Measurements from ENCODE around the gene ASB6. TPM values are rescaled to one million over a fixed set of nuclear protein-coding genes. Genes with fewer than 3 reads are reported as not detected.
"Not testable (repeated sequence)": the region's sequence is repeated elsewhere in the genome, so short reads cannot be mapped to it uniquely, and the experiment has no call there.

ASB6 gene
- total RNA-seq, 1 experiment from 2014 or later, result 17.4 TPM

DNA sequence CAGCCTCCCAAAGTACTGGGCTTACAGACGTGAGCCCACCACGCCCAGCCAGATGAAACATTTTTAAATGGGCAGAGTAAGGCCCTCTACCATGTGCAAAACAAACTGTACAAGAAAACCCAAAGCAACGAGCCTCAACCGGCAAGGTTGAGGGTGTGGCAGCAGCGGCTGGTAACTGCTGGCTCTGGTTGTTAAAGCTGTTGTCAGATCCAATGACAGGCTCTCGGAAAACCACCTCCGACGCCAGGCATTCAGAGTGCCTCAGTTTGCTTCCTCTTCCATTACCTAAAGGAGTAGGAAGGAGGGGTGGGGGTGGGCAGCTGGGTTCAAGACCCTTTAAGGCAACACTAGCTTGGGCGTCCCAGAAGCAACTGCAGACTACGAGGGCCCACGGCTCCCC is 2.4 kb upstream of the ASB6 start:
- no peak for DNase-seq (ENCODE audit: low read depth)

DNA sequence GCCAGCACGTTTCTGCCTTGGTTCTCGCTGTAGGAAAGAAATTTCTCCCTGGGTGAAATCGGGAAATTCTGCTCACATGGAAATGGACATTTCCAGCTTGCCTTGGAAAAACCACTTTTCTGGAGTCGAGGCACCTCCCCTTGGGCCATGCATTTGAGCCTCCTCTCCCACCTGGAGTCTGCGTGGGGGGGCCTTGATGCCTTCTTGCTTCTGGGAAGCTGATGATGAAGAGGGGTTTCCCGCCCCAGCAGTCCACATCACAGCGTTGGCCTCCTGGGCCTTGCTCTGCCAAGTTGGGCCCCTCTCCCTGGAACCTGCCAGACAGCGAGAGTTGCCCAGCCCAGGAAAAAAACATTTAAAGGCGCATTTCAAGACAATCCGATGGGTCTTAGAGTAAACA is 1.8 kb upstream of the ASB6 start:
- no peak for DNase-seq (ENCODE audit: low read depth)

DNA sequence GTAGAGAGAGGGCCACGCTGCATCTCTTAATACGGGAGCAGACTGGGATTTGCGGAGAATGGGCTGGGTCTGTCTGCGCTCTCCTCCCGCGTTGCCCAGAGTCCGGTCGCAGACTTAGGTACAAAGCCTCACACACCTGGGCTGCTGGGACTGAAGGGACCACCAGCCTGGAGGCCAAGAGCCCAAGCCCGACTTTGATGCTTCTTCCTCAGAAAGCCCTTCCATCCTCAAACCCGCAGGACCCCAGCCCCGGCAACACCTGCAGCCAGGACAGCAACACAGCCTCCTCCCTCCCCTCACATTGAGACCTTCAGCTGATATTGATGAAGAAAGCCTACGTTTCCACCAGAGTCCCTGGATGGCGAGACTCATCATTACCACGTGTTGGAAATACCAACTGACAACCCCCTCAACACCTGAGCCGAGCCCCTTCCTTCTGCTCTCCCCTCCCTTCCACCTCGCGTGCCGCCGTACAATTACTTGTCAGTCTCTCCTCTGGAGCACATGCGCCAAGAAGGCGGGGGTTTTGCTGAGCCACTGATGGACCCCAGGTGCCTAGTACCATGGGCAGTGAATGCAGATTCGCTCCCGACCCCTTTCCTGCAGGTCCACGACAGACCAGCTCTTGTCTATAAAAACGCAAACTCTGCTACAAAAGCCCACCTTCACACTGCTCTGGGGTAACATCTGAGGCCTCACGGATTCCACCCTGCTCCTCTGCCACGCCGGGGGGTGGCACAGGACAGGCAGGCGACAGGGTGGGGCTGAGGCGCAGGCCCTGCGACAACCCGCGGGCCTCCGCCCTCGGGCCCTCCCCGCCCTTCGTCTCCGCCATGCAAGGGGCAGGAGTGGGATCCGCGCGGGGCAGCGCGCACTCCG is 841 bp downstream of the ASB6 start:
- no peak for DNase-seq (ENCODE audit: low read depth)

DNA sequence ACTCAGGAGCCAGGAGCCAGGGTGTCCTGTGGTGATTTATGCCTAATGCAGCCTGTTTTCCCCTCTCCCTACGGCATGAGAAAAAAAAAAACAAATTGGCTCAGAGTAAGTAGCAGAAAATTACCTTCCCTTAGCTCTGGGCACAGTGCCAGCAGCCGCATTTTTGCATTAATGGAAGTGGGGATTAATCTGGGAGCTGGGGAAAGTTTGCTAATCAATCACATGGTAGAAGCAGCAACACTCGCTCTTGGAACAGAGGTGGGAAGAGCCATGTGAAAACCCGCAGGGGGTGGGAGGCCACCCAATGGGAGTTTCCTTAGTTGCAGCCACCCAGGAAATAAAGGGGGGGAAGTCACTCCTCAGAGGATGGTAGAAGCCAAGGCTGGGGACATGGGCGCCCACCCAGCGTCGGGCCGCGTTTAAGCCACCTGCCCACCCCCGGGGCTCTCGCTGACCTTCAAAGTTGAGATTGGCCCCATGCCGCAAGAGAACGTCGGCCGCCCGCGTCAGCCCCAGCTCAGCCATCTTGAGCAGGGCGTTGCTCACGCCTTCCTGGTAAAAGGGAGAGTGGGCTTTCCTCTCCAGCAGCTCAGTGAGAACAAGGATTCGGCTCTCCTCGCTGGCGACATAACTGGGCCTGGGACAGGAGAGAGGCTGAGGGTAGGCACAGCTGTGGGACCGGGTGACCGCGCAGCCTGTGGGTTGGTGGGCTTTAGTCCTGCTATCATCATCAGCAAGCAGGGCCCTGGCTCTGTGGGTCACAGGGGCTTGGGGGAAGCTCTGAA is 1.7 kb downstream of the ASB6 start:
- DNase-seq (ENCODE audit: low read depth), result peak; percentile 62

DNA sequence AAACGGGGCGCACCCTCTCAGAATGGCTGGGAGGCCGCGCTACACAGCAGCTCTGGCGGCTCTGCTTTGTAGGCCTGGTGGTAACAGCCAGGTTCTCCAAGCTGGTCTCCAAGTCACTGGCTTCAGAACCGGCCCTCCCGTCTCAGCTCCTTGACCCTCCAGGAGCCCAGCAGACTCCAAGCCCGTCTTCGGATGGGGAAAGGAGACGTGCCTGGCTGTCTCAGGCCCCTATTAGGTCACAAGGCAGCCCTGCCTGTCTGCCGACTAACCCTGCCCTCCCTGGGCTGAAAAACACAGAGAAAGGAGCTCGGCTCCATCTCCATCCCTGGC is 2.2 kb downstream of the ASB6 start:
- DNase-seq (ENCODE audit: low read depth), result no peak

DNA sequence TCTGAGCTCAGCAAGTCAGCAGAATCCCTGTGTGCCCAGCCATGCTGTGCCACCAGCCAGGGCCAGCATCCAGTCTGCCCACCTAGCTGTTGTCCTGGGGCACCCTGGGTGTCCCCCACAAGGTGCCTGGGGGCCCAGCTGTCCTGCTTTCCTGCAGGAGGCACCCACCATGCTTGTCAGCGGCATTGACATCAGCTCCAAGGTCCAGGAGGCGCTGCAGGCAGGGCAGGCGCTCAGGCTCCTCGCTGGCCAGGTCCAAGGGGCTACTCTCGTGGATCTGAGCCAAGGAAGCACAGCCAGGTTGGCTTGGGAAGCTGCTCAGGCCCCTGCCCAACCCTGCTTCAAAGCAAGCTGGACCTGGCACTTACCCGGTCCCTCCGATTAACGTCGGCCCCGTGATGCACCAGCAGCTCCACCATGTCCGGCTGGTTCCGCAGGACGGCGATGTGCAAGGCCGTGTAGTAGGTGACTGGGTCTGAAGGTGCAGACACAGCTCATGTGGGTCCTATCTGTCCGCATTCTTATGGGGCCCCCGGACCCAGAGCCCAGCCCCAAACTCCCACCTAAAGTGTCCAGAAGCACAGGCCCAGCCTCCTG is 2.8 kb downstream of the ASB6 start:
- DNase-seq (ENCODE audit: low read depth), result no peak

DNA sequence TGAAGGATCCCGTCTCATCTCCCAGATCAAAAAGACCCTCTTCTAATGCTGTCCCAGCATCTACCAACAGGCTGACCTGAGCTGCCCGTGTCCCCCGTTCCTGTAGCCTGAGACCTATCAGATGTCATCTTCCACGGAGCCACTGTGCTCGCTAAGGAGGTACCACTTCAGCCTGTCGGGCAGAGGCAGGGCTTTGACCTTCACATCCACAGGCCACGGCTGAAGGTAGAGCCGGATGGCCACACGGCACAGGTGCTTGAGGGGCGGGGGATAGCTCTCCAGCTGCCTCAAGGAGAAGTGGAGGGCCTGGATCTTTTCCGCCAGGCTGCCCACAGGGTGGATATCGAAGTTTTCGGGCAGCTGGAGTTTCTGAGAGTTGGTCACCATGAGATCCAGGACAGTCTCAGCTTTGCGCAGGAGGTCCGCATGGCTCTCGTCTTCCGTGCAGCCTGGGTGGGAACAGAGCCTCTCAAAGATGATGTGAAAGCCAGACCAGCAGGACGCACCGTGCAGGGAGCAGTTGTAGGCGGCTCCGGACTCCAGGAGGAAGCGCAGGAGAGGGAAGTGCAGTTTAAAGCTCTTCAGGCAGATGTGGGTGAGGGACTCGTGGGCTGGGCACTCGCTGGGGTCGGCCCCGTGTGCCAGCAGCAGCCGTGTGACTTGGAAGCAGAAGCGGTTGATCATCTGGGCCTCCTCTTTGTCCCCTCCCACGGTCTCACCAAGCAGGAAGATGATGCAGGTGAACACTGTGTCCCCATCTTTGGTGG is 4.1 kb downstream of the ASB6 start:
- DNase-seq (ENCODE audit: low read depth), result no peak

DNA sequence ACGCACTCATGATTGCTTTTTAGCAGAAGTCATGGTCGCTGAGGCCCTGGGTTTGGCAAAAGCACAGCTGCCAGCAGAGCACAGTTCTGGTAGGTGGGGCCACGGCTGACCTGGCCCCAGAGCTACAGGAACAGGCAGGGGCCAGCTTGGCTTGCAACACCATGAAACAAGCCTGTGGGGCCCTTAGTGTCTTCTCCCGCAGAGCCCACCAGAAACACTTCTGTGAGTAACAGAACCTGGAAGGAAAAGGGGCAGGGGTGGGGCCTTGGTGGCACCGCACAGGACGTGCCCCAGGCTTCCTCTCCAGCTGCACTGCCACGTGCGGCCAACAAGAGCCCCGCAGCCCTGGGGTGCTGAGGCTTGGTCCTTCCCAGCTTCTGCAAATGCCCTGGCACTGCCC is 4.8 kb downstream of the ASB6 start:
- DNase-seq (ENCODE audit: low read depth), result no peak

DNA sequence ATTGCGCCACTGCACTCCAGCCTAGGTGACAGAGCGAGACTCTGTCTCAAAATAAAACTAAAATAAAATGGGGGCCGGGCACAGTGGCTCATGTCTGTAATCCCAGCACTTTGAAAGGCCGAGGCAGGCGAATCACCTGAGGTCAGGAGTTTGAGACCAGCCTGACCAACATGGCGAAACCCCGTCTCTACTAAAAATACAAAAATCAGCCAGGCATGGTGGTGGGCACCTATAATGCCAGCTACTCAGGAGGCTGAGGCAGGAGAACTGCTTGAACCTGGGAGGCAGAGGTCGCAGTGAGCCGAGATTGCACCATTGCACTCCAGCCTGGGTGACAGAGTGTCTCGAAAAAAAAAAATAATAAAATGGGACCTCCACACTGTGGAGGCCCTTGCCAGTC is 5.6 kb downstream of the ASB6 start:
- not testable (repeated sequence) for DNase-seq (ENCODE audit: low read depth)

DNA sequence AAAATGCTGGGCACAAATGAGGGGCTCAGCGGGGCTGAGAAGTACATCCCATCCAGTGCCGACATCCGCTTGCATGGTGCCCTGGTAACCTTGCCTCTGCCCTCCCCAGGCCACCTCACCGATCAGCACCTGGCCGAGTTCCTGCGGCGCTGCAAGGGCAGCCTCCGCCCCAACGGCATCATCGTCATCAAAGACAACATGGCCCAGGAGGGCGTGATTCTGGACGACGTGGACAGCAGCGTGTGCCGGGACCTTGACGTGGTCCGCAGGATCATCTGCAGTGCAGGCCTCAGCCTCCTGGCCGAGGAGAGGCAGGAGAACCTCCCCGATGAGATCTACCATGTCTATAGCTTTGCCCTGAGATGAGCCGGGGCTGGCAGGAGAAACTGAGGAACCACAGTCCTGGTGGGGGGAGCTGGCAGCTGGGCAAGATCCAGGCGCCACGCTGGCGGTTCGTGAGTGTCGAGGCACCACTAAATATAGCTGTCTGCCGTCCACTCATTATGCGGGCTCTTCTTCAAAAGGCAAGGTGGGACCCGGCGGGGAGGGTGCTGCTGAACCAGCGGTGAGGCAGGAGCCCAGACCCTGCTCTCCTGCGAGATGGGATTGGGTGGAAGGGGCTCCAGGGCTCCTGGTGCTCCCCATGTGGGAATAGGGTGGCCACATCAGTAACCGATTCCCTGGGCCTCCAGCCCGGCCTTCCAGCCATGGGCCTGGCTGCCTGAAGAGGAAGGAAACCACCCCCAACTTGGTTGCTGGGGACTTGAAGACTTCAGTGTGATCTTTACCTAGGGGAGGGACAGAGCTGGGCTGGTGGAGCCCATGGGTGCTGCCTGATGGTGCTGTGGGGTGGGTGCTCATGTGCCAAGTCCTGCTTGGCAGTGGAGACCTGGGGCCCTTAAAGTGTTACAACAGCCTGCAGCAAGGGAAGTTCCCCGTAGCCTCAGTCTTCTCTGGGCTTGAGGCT is 6.6 kb downstream of the ASB6 start:
- DNase-seq (ENCODE audit: low read depth), result no peak

DNA sequence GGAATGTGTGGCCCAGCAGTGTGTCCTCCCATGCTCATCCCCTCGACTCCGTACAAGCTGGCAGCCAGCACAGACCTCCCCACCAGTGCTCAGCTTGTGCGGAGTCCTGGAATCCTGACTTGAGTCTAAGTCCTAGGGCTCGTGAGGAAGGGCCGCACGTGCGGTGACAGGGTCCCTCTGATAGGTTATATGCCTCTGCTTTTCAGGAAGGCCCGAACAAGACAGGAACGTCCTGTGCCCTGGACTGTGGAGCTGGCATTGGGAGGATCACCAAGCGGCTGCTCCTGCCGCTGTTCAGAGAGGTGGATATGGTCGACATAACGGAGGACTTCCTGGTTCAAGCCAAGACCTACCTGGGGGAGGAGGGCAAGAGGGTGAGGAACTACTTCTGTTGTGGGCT is 8.1 kb downstream of the ASB6 start:
- DNase-seq (ENCODE audit: low read depth), result no peak

DNA sequence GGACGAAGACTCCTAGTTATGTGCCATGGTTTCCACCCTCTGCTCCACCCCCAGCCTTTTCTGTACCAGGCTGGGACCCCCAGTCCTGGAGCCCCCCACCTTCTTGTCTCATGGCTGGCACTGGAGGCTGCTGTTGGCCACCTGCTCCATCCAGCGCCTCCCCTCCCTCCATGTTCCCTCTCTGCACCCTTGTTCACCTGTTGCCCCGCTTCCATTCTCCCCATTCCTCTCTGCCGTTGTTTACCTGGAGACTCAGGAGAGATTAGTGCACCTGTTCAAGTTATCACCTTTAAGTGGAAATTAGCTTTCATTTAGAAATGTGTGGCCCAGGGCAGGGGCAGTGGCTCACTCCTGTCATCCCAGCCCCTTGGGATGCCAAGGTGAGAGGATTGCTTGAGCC is 8.7 kb downstream of the ASB6 start:
- no peak for DNase-seq (ENCODE audit: low read depth)

DNA sequence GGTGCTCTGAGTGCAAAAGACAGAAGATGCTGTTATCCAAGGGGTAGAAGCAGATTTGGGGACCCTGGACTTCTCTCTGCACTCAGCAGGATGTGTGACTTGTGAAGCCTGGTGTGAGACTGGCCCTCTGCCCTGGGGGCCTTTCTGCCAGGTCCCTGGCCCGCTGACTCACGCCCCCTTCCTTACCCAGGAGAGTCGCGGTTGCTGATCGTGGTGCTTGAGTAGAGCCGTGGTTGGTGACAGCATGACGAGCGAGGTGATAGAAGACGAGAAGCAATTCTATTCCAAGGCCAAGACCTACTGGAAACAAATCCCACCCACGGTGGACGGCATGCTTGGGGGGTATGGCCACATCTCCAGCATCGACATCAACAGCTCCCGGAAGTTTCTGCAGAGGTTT is 9.5 kb downstream of the ASB6 start:
- peak; percentile 69 for DNase-seq (ENCODE audit: low read depth)

DNA sequence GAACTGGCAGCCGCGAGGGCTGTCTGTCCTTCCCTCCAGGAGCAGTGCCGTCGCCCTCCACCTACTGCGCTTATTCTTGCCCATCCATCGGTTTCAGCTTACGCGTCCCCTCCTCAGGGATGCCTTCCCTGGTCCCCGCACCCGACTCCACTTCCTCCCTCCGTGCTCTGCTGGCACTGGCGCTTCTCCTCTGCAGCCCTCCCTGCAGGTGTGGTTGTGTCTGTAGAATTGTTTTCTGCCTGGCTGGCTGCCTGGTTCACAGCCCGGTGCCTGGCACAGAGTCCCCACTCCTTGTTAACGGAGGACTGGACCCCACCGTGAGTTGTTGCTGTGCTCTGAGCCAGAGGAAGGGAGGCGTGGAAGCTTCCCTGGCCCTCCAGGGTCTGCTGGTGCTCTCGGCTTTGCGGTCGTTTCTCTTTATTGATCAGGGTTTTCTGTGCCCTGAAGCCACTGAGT is 10.2 kb downstream of the ASB6 start:
- DNase-seq (ENCODE audit: low read depth), result no peak

DNA sequence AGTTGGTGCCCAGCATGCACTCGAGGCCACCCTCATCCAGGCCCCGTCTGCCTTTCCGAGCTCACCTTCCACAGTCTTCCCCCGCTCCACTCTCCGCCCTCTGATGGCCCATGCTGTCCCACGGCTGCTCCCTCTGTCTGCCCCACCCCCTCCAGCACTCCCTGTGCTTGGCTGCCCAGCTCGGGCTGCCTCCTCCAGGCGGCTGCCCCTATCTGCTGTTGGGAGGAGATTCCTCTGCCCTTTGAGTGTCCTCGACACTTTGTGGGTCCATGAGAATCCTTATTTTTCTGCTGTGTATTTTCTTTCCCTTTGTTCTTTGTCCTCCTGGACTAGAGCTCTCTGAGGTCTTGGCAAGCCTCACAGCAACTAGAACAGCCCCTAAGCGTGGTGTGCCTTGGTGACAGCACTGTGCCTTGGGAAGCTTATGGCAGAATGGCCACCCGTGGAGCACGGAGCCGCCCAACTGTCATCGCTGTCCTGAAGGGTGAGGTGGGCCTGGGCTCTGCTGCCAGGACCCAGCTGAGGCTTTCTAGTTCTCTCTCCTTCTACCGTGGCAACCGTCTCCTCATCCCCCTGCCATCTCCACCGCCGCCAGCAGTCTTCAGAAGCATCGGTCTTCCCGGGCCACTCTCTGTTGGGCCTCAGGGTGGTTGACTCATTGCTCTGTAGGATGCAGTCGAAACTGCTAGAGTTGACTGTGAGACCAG is 10.8 kb downstream of the ASB6 start:
- peak; percentile 84 for DNase-seq (ENCODE audit: low read depth)

DNA sequence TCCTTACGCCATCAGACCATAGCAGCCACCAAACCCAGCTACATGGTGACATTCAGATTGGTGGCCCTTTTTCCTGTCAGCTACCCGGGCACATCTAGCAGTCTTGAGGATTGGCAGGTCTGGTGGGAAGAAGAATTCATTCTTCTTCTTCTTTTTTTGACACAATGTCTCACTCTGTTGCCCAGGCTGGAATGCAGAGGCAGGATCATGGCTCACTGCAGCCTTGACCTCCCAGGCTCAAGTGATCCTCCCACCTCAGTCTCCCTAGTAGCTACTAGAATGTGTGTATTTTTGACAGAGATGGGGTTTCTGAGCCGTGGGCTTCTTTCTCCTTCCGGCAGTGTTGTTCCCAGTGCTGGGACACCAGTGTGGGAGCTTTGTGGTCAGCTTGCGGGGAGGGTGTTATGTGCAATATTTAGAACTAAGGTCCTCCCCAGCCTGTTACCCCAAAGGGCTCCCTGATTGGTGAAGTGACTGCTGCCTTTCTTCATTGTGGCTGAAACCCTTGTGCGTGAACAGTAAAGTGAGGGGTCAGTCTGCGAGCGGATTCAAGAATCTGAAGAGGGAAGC is 12.6 kb downstream of the ASB6 start:
- no peak for DNase-seq (ENCODE audit: low read depth)

DNA sequence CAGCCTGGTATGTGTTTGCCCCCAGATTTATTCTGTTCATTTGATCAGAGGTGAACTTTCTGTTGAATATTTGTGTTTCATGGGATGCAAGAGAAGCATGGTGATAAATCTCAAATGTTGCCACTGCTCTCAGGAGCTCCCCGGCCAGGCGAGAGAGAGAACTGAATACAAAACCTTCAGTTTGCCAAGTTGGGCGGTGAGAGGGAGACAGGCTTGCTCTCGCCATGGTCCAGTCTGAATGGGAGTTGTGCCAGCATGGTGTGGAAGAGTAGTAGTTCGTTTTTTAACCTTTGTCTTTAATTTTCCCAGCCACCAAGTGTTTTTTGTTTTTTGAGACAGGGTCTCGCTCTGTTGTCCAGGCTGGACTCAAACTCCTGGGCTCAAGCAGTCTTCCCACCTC is 13.2 kb downstream of the ASB6 start:
- no peak for DNase-seq (ENCODE audit: low read depth)

DNA sequence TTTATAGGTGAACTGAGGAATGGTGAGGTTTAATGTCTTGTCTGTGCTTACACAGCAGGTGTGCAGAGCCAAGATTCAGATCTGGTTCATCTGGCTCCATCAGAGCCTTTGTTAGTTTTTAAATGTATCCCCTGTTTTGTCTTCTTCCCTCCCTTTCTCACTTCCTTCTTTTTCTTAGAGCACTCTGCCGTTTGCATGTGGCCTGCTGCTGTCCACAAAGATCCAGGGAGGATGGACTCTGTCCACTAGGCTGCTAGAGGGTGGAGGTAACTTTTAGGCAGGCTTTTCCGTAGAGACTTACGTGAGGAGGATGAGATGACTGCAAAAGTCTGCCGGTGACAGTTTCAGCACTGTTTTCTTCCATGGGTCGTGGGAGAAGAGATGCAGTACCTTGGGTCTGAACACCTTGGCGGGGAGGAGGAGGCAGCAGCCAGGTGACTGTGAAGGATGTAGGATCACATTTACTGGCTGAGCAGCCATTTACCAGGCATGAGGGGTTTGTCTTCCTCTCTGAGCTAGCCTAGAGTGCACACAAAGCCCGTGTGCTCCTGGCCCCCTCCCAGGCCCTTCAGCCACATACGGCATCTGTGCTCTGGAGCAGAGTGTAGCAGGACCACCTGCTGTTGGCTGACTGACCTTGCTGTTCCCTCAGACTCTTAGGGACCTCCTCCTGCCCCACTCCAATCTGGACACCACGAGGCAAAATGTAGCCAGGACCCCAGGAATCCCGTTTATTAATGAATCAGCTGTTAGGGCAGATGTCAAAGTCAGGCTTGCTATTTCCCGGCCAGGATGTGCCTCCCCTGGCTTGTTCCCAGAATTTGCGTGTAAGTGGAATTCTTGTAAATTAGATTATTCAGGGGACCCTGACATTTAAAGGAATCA is 14.2 kb downstream of the ASB6 start:
- DNase-seq (ENCODE audit: low read depth), result peak; percentile 64
